ENCODE data around the gene GASK1B.

GASK1B gene

GRCh38 chr4:158201322-158201721 is 28.5 kb upstream of the GASK1B start:
- no peak for DNase-seq (ENCODE audit: low spot score)
- TF ChIP-seq, protein P1, sequence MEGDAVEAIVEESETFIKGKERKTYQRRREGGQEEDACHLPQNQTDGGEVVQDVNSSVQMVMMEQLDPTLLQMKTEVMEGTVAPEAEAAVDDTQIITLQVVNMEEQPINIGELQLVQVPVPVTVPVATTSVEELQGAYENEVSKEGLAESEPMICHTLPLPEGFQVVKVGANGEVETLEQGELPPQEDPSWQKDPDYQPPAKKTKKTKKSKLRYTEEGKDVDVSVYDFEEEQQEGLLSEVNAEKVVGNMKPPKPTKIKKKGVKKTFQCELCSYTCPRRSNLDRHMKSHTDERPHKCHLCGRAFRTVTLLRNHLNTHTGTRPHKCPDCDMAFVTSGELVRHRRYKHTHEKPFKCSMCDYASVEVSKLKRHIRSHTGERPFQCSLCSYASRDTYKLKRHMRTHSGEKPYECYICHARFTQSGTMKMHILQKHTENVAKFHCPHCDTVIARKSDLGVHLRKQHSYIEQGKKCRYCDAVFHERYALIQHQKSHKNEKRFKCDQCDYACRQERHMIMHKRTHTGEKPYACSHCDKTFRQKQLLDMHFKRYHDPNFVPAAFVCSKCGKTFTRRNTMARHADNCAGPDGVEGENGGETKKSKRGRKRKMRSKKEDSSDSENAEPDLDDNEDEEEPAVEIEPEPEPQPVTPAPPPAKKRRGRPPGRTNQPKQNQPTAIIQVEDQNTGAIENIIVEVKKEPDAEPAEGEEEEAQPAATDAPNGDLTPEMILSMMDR (conservative IDR thresholded peaks at IDR 0.05; ENCODE audit: low read depth) = no peak
- POLR2A ChIA-PET (ENCODE audit: low non-redundant PET) = no interaction called here
- CTCF ChIA-PET = no interaction called here
- no peak overlapping the region for H3K27ac ChIP-seq

GRCh38 chr4:158200214-158200613 is 27.4 kb upstream of the GASK1B start:
- TF ChIP-seq, protein P1 (conservative IDR thresholded peaks at IDR 0.05; ENCODE audit: low read depth) = no peak
- ChIA-PET CTCF (no interaction called here), POLR2A (ENCODE audit: low non-redundant PET) (no interaction called here)
- no peak overlapping the region for H3K27ac ChIP-seq
- DNase-seq (ENCODE audit: low spot score) = no peak

DNA sequence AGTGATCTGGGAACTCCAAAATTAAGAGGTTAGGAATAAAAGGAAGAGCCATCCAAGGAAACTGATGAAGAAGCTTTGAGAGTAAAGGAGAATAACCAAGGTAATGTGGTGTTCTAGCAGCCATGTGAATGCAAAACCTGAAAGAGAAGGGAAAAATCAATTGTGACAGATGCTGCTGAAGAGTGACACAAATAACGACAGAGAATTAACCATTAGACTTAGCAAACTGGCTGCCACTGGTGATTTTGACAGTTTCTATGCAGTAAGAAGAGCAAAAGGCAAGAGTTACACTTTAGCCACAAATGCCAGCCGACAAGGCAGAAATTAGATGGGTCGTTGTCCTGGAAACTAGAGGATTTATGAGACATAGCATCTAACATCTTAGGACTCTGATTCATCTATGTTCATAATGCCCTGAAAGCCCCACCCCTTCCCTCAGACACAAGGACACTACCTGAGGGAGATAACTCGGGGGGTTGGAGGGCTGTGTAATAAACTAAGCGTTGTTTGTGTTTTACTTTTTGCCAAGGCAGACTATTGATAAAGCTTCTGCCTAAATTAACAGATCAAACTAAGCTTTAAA is 24.5 kb upstream of the GASK1B start:
- ChIA-PET CTCF (interaction anchor here (0.6 kb wide), 1 partner anchor 1181 kb away, joined by 4 read pairs; no protein-coding TSS in a partner anchor), POLR2A (ENCODE audit: low non-redundant PET) (no interaction called here)
- no peak overlapping the region for H3K27ac ChIP-seq
- TF ChIP-seq, protein P1 (conservative IDR thresholded peaks at IDR 0.05; ENCODE audit: low read depth) = no peak
- DNase-seq (ENCODE audit: low spot score) = no peak

DNA sequence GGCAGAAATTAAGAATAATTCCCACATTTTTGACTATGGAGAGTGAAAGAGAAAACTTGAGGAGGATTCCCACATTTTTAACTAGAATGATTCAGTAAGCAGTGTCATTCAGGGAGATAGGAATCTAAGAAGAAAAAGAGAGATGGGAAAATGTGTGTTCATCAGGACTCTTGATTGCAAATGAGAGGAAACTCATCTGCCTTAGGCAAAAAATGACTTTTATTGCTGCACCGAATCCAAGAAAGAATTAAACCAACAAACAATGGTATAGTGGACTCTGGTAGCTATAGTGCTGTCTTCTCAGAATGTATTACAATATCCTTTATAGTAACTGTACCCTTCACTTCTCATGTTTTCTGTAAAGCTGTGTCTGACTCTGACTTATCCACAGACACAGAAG is 22.5 kb upstream of the GASK1B start:
- DNase-seq (ENCODE audit: low spot score) = no peak
- ChIA-PET CTCF (interaction anchor here (0.6 to 0.9 kb wide), 2 partner anchors 61 to 66 kb away, joined by 3 read pairs; no protein-coding TSS in a partner anchor), POLR2A (ENCODE audit: low non-redundant PET) (no interaction called here)
- TF ChIP-seq, protein P1 (conservative IDR thresholded peaks at IDR 0.05; ENCODE audit: low read depth) = no peak
- no peak overlapping the region for H3K27ac ChIP-seq

DNA sequence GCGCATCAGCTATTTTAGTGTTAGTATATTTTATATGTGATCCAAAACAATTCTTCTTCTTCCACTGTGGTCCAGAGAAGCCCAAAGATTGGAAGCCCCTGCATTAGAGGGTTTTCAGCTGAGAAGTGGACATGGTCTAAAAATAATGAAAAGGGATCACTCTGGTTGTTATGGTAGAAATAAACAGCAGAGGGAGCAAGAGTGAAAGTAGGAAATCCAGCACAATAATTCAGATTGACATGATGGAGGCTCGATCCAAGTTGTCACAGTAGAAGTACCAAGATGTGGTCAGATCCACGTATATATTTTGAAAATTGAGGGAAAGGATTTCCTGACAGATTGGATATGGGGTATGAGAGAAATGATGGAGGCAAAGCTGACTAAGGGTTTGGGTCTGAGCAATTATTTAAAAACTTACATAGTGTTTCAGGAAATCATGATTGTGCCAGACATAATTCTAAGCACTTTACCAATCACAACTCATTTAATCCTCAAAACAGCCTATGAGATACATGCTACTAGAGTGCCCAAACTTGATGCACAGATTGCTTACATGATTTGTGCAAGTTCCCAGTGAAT is 20.4 kb upstream of the GASK1B start:
- ChIA-PET POLR2A (ENCODE audit: low non-redundant PET) (no interaction called here), CTCF (interaction anchor here (0.6 to 1.4 kb wide), 8 partner anchors 9 to 216 kb away, joined by 3 to 8 read pairs (median 4); no protein-coding TSS in a partner anchor)
- TF ChIP-seq, protein P1 (conservative IDR thresholded peaks at IDR 0.05; ENCODE audit: low read depth) = peak; percentile 61
- no peak overlapping the region for H3K27ac ChIP-seq
- DNase-seq (ENCODE audit: low spot score) = peak; percentile 55

DNA sequence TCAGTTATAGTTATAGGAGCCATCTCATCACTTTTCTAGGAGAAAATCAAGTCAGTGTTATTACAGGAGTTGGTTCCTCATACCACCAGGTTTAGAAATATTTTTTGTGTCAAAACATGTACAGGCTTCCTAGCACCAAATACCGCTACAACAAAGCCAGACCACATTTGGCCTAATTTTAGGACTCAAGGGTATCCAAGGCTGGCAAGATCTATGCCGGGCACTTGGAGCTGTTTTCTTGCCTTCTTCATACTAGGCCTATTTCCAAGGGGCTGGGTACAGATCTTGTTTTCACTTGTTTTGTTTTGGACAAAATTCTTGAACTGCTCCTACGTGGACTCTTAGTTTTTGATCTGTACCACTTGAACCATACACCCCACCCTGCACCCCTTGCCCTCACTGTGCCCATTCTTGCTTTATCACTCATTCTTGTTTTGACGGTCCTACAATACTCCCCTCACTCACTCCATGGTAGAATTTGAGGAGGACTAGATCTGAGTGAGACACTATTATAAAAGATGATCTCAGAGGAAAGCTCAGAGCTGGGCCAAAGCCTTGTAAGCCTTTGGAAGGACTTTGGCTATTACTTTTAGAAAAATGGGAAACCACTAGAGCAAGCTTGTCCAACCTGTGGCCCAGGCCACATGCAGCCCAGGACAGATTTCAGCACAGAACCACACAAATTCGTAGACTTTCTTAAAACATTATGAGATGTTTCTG is 19.8 kb upstream of the GASK1B start:
- POLR2A ChIA-PET (ENCODE audit: low non-redundant PET) = no interaction called here

More for the DNA sequence above, 19.8 kb upstream of the GASK1B start:
- no peak for DNase-seq (ENCODE audit: low spot score)
- TF ChIP-seq, protein P1 (conservative IDR thresholded peaks at IDR 0.05; ENCODE audit: low read depth) = no peak
- CTCF ChIA-PET = interaction anchor here (0.6 to 1.3 kb wide), 5 partner anchors 8 to 215 kb away, joined by 3 to 5 read pairs (median 4); no protein-coding TSS in a partner anchor
- H3K27ac ChIP-seq = no peak overlapping the region
